HepG2 (cell line): ENCODE results near the gene CDYL. TPM values are rescaled to one million over a fixed set of nuclear protein-coding genes. Genes with fewer than 3 reads are reported as not detected.

Experiments used
- ATAC-seq: fragments of 200-7000 bp; cut with Tn5 transposase; 3 replicates; pipeline ENCODE4 v1.9.1; 2020; ENCODE audit warnings: mild to moderate bottlenecking, moderate library complexity
- BruUV-seq: library from RNA; stranded (reverse); fragments of 400-500 nt; replicated peaks from 2 replicates; lab custom pipeline; 2021; lab: Mats Ljungman, UMichigan
- CTCF ChIA-PET: fragments of 300-600 bp; formaldehyde crosslinking; extraction: SDS; loops from one replicate; lab custom pipeline; 2021; ENCODE audit warnings: low total read pairs, inconsistent platforms, low intra/inter-chr PET ratio; lab: Yijun Ruan, JAX
- POLR2A ChIA-PET: fragments of 350-600 bp; sonication (Branson Sonifier 250); formaldehyde crosslinking; loops from one replicate; lab custom pipeline; 2020; ENCODE audit warnings: antibody characterized with exemption, inconsistent platforms; lab: Yijun Ruan, JAX
- DNase-seq: peaks from one replicate; pipeline ENCODE4 v3.0.0-alpha.2; 2015; ENCODE audit warnings: low spot score
- FAIRE-seq: peaks from 3 replicates; lab custom pipeline; 2011; peaks lifted over from hg19 to GRCh38; lab: Jason Lieb, UNC
- H2AFZ ChIP-seq: one replicate; pipeline ENCODE4 v1.6.1; 2011; ENCODE audit warnings: low read length, inconsistent platforms
- H3K27ac ChIP-seq: fragments of 300-600 bp; 3 replicates; pipeline ENCODE4 v1.8.0; 2011; ENCODE audit warnings: mixed run types, mild to moderate bottlenecking, mixed read lengths, low read length, inconsistent platforms; ENCODE audit not compliant: insufficient read depth; ENCODE audit errors: extremely low read length
- H3K27me3 ChIP-seq, 2 experiments: fragments of 200-600 bp in 1 of 2; 2 replicates in 1 of 2; 3 replicates in 1 of 2; pipeline versions ENCODE4 v1.6.0 to v1.8.0; 2011; ENCODE audit warnings: low read length in 2 of 2, mild to moderate bottlenecking in 2 of 2, moderate library complexity in 2 of 2, inconsistent platforms in 1 of 2; ENCODE audit not compliant: insufficient read depth in 2 of 2, control insufficient read depth in 1 of 2
- H3K36me3 ChIP-seq, 2 experiments: fragments of 200-600 bp in 1 of 2; replicated peaks in 1 of 2; 2 replicates in 1 of 2; 3 replicates in 1 of 2; pipeline versions ENCODE4 v1.5.1 to v1.8.0; 2011; ENCODE audit warnings: low read length in 2 of 2, inconsistent platforms in 1 of 2; ENCODE audit not compliant: insufficient read depth in 2 of 2, control insufficient read depth in 1 of 2
- H3K4me1 ChIP-seq: 2 replicates; pipeline ENCODE4 v1.5.1; 2012; ENCODE audit warnings: low read length, inconsistent platforms; ENCODE audit not compliant: insufficient read depth
- H3K4me2 ChIP-seq: 2 replicates; pipeline ENCODE4 v1.6.0; 2011; ENCODE audit warnings: low read depth, low read length, inconsistent platforms
- H3K4me3 ChIP-seq, 3 experiments: fragments of 200-600 bp in 1 of 3; sonication (generic), shearing (Covaris generic) in 1 of 3; replicated peaks in 1 of 3; 2 replicates each; pipeline ENCODE4 v1.5.1; 2011 to 2016; ENCODE audit warnings: low read length in 3 of 3, inconsistent platforms in 2 of 3, low read depth in 2 of 3, mild to moderate bottlenecking in 2 of 3, control low read depth in 1 of 3, mixed read lengths in 1 of 3; ENCODE audit not compliant: insufficient read depth in 1 of 3
- H3K79me2 ChIP-seq: one replicate; pipeline ENCODE4 v1.6.1; 2011; ENCODE audit warnings: low read length, inconsistent platforms; ENCODE audit not compliant: insufficient read depth
- H3K9ac ChIP-seq: 2 replicates; pipeline ENCODE4 v1.6.0; 2011; ENCODE audit warnings: mild to moderate bottlenecking, low read depth, low read length, inconsistent platforms; ENCODE audit not compliant: insufficient read depth
- H3K9me3 ChIP-seq: 2 replicates; pipeline ENCODE4 v1.5.1; 2012; ENCODE audit warnings: mild to moderate bottlenecking, low read length
- H4K20me1 ChIP-seq: 2 replicates; pipeline ENCODE4 v1.6.0; 2011; ENCODE audit warnings: inconsistent platforms, mild to moderate bottlenecking, low read length, moderate library complexity; ENCODE audit not compliant: insufficient read depth
- BRD4 ChIP-seq: sonication (generic); formaldehyde crosslinking; IDR thresholded peaks from 2 replicates; pipeline ENCODE4 v1.4.0; 2020; ENCODE audit warnings: missing genetic modification reagents
- IKZF4 ChIP-seq: sonication (generic); formaldehyde crosslinking; IDR thresholded peaks from 2 replicates; pipeline ENCODE4 v1.5.1; 2020; ENCODE audit warnings: borderline replicate concordance, mild to moderate bottlenecking, low read depth, missing genetic modification reagents; ENCODE audit errors: not compliant biosample characterization
- NR2F2 ChIP-seq: IDR thresholded peaks from 2 replicates; pipeline ENCODE4 v1.6.1; 2012; ENCODE audit warnings: low read depth, inconsistent platforms, borderline replicate concordance
- NR2F6 ChIP-seq, 2 experiments: IDR thresholded peaks; 2 replicates each; pipeline ENCODE4 v1.6.1; 2016; ENCODE audit warnings: antibody characterized with exemption in 1 of 2, mild to moderate bottlenecking in 1 of 2
- STAT5B ChIP-seq: sonication (generic); formaldehyde crosslinking; IDR thresholded peaks from 2 replicates; pipeline ENCODE4 v1.4.0; 2020; ENCODE audit warnings: missing genetic modification reagents
- ZFP62 ChIP-seq: sonication (generic); formaldehyde crosslinking; IDR thresholded peaks from 2 replicates; pipeline ENCODE4 v1.4.0; 2020; ENCODE audit warnings: missing genetic modification reagents
- ZSCAN20 ChIP-seq: sonication (generic); formaldehyde crosslinking; IDR thresholded peaks from 2 replicates; pipeline ENCODE4 v1.4.0; 2020; ENCODE audit warnings: missing genetic modification reagents, mild to moderate bottlenecking, borderline replicate concordance
- WGBS: methylation state at CpG from one replicate; pipeline ENCODE4 v1.1.6; 2017; ENCODE audit warnings: low lambda C conversion rate; 5-methylcytosine and 5-hydroxymethylcytosine counted together
- in situ Hi-C: cut with HindIII; loops from 2 replicates; pipeline ENCODE4 v1.10.0; 2017; ENCODE audit warnings: low pct_unique_long_range_greater_than_20kb; ENCODE audit not compliant: extremely low pct_ligation_motif_present
- intact Hi-C: fragments of 100-400 bp; cut with micrococcal nuclease; formaldehyde crosslinking; loops from one replicate; pipeline ENCODE4 v1.10.0; 2022; ENCODE audit not compliant: unreplicated experiment
- polyA plus RNA-seq, 8 experiments: library from polyadenylated mRNA; depleted of rRNA in 3 of 8; stranded (reverse) in 7 of 8; unstranded in 1 of 8; fragments of >200 nt; fragmentation: Illumina TruSeq in 4 of 8; extraction: Trizol in 4 of 8; gene quantifications; 2 replicates each; pipeline versions ENCODE4 v1.2.1 to v1.2.3, GENCODE V29; 2011 to 2016; ENCODE audit warnings: low read depth in 4 of 8, missing spikeins in 1 of 8, mixed read lengths in 1 of 8; ENCODE audit not compliant: insufficient read depth in 1 of 8
- total RNA-seq, 5 experiments: library from RNA; depleted of rRNA; stranded (reverse); fragments of >200 nt; fragmentation: Illumina TruSeq; extraction: Trizol; gene quantifications; 2 replicates each; pipeline ENCODE4 v1.2.3, GENCODE V29; 2016; ENCODE audit warnings: low read depth in 1 of 5
- TF ChIP-seq, protein P1 (sequence below): conservative IDR thresholded peaks from 2 replicates; pipeline ENCODE4 v1.6.1; 2018; ENCODE audit warnings: missing genetic modification reagents
- TF ChIP-seq, protein P2 (sequence below): sonication (generic); formaldehyde crosslinking; IDR thresholded peaks from one replicate; pipeline ENCODE4 v1.5.1; 2020; ENCODE audit warnings: mild to moderate bottlenecking, missing genetic modification reagents; ENCODE audit errors: not compliant biosample characterization

CDYL gene
- total and polyA plus RNA-seq, 2 of the 13 experiments (the other 11 are each of a cell fraction or from before 2014, with no cell fraction given), result 22.8 to 105 TPM

DNA sequence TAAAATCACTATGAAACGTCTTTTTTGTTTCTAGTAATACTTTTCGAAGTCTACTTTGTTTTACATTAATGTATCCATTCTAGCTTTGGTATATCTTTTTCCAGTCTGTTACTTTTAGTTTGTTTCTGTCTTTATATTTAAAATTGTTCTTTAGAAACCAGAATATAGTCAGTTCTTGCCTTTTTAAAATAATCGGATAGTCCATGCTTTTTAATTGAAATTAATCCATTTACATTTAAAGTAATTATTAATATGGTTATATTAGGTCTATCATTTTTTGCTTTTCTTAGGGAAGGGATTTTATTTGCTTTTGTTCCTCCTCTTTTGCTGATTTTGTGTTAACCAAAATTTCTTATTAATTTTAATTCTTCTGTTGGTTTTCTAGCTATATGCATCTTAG is 23.7 kb downstream of the CDYL start:
- H4K20me1 ChIP-seq, result peaks cover 26% of the 10 kb centered on the region; the same call in 1 of the 2 replicates

More for the DNA sequence above, 23.7 kb downstream of the CDYL start:
- Histone ChIP-seq H3K4me3 (no peak overlapping the region), H3K36me3 (no peaks in the 10 kb centered on the region), H3K9ac (no peak overlapping the region), H3K27me3 (no peaks in the 10 kb centered on the region), H3K4me1 (peaks cover 36% of the 10 kb centered on the region), H3K27ac (no peak overlapping the region), H2AFZ (no peak overlapping the region), H3K4me2 (no peak overlapping the region), H3K79me2 (peaks cover 88% of the 10 kb centered on the region), H3K9me3 (no peaks in the 10 kb centered on the region)
- no peak for TF ChIP-seq IKZF4 (CRISPR knock-in tag)
- no peak for TF ChIP-seq ZFP62 (CRISPR knock-in tag)
- TF ChIP-seq, protein P1, sequence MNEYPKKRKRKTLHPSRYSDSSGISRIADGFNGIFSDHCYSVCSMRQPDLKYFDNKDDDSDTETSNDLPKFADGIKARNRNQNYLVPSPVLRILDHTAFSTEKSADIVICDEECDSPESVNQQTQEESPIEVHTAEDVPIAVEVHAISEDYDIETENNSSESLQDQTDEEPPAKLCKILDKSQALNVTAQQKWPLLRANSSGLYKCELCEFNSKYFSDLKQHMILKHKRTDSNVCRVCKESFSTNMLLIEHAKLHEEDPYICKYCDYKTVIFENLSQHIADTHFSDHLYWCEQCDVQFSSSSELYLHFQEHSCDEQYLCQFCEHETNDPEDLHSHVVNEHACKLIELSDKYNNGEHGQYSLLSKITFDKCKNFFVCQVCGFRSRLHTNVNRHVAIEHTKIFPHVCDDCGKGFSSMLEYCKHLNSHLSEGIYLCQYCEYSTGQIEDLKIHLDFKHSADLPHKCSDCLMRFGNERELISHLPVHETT, result no peak
- no peak for TF ChIP-seq ZSCAN20
- TF ChIP-seq STAT5B (CRISPR knock-in tag), result no peak
- TF ChIP-seq, protein P2, sequence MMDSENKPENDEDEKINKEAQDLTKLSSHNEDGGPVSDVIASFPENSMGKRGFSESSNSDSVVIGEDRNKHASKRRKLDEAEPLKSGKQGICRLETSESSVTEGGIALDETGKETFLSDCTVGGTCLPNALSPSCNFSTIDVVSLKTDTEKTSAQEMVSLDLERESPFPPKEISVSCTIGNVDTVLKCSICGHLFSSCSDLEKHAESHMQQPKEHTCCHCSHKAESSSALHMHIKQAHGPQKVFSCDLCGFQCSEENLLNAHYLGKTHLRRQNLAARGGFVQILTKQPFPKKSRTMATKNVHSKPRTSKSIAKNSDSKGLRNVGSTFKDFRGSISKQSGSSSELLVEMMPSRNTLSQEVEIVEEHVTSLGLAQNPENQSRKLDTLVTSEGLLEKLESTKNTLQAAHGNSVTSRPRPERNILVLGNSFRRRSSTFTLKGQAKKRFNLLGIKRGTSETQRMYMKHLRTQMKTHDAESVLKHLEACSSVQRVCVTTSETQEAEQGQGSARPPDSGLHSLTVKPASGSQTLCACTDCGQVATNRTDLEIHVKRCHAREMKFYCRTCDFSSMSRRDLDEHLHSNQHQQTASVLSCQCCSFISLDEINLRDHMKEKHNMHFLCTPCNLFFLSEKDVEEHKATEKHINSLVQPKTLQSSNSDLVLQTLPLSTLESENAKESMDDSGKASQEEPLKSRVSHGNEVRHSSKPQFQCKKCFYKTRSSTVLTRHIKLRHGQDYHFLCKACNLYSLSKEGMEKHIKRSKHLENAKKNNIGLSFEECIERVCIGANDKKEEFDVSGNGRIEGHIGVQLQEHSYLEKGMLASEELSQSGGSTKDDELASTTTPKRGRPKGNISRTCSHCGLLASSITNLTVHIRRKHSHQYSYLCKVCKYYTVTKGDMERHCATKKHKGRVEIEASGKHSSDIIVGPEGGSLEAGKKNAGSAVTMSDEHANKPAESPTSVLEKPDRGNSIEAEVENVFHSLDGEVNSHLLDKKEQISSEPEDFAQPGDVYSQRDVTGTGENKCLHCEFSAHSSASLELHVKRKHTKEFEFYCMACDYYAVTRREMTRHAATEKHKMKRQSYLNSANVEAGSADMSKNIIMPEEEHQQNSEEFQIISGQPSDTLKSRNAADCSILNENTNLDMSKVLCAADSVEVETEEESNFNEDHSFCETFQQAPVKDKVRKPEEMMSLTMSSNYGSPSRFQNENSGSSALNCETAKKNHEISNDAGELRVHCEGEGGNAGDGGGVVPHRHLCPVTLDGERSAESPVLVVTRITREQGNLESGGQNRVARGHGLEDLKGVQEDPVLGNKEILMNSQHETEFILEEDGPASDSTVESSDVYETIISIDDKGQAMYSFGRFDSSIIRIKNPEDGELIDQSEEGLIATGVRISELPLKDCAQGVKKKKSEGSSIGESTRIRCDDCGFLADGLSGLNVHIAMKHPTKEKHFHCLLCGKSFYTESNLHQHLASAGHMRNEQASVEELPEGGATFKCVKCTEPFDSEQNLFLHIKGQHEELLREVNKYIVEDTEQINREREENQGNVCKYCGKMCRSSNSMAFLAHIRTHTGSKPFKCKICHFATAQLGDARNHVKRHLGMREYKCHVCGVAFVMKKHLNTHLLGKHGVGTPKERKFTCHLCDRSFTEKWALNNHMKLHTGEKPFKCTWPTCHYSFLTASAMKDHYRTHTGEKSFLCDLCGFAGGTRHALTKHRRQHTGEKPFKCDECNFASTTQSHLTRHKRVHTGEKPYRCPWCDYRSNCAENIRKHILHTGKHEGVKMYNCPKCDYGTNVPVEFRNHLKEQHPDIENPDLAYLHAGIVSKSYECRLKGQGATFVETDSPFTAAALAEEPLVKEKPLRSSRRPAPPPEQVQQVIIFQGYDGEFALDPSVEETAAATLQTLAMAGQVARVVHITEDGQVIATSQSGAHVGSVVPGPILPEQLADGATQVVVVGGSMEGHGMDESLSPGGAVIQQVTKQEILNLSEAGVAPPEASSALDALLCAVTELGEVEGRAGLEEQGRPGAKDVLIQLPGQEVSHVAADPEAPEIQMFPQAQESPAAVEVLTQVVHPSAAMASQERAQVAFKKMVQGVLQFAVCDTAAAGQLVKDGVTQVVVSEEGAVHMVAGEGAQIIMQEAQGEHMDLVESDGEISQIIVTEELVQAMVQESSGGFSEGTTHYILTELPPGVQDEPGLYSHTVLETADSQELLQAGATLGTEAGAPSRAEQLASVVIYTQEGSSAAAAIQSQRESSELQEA (CRISPR knock-in tag), result no peak
- TF ChIP-seq NR2F2, result no peak
- TF ChIP-seq BRD4 (CRISPR knock-in tag), result no peak
- TF ChIP-seq NR2F6 (IDR thresholded peaks at IDR 0.05), result no peak
- no peak for TF ChIP-seq NR2F6 (CRISPR knock-in tag; IDR thresholded peaks at IDR 0.05)
- ATAC-seq (no peak), FAIRE-seq (no peak), DNase-seq (no peak)
- 96% methylated on average over 3 of the region's 3 CpGs for WGBS
- CTCF ChIA-PET, result no interaction called here
- in situ Hi-C loops, result no loop called here
- no TSS peak for BruUV-seq
- intact Hi-C loops, result no loop called here
- POLR2A ChIA-PET, result no interaction called here
